Activated T-cell treated with anti-CD3 and anti-CD28 coated beads for 24 hours (primary cell): ENCODE measurements around the gene STRN.
"Not testable (repeated sequence)": the region's sequence is repeated elsewhere in the genome, so short reads cannot be mapped to it uniquely, and the experiment has no call there.

Experiments used
- DNase-seq: peaks from one replicate; pipeline ENCODE4 v3.0.0-alpha.2; 2020; ENCODE audit warnings: low read depth

Gene STRN

GRCh38 chr2:36966370-36967235 is at the start of gene STRN:
STRN (minus strand) TSS chr2:36966536; CDS start chr2:36966463, 73 bp downstream.
- peak; percentile 97 for DNase-seq

- DNase-seq: no peak
Observed at GRCh38 chr2:37013315-37013641, 46.9 kb upstream of the STRN start.

DNA sequence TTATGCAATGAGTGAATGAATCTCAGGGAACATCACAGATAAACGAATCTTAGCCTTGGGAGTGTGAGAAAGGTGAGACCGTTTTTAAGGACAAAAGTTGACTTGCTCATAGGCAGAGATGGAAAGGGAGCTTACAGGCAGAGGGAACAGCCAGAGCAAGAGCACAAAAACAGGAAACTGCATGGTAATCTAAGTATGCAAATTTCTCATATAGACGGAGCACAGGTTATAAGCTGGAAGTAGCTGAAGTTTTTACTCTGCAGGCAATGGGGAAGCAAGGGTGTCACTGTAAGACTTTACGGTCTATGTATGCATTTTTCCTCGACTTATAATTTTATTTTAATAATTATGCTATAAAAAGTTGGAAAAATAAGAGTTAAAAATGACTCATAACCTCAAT is 44.8 kb upstream of the STRN start:
- no peak for DNase-seq

DNA sequence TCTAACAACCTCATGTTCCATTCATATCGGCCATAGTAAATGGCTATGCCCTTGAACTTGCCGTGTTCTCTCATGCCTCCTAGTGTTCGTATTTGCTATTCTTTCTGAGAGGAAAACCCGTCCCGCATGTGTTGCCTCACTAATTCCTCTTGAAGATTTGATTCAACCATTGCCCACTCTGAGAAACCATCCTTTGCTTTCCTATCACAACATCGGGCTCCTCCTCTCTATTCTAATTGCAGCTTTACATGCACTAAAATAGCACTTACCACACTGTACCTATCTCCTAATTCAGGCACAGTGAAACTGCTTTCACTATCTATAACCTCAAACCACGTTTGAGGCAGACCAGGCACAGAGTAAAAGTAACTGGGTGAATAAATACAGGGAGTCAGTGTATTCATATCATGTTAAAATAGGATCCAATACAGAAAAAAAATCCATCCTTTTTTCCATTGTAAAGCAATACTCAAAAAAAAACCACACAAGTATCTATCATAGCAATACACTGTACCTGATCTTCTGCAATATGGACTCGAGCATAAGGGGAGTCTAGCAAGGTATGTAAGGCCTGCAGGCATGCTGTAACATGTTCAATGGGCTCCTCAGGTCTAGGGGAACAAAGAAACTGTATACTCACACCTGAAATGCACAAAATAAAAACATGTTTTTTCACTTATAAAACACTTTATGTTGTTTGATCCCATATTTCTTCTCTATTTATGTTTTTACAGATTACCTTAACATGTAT is 39.0 kb upstream of the STRN start:
- no peak for DNase-seq

GRCh38 chr2:37000988-37001556 is 34.7 kb upstream of the STRN start:
- DNase-seq: no peak

DNA sequence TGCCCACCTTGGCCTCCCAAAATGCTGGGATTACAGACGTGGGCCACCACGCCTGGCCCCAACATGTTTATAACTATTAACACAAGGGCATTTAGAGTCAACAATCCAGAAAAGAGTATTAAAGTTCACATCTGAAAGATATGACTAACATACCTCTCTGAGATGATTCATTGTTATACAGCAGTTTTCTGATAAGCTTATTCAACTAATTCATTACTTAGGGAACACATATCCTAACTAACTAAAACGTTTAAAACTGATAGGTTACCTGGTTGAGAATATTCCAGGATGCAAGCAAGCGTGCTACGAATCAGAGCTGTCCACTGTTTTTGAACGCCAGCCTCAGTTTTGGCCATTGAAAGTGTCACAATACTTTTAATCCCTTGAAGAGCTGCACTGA is 34.0 kb upstream of the STRN start:
- no peak for DNase-seq

GRCh38 chr2:36999416-36999815 is 33.1 kb upstream of the STRN start:
- not testable (repeated sequence) for DNase-seq

DNA sequence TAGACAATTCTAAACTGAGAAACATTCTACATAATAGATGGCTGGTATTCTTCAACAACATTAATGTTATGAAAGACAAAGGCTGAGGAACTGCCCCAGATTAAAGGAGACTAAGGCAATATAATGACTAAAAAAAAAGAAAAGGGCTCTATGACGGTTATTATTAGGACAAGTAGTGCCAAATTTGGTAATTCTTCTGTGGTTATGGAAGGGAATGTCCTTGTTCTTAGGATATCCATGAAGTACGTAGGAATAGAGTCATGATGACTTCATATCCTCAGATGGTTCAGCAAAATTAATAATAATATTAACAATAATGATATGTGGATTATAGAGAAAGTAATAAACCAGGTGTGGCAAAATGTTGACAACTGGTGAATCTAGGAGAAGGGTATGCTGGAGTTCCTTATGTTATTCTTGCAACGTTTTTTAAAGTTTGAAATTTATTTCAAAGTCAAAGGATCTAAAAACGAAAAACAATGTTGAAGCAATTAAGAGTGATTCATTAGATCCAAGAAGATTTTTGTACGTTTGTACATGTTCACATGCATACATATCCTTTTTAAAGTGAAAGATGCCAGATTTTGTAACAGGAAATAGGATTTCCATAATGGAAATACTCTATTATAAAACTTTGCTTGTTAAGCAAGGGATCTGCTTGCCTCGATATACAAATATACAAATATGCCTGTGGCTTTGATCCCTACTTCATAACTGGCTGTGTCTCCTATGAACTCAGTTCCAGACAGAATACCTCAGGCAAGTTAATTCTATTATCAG is 27.7 kb upstream of the STRN start:
- no peak for DNase-seq

DNA sequence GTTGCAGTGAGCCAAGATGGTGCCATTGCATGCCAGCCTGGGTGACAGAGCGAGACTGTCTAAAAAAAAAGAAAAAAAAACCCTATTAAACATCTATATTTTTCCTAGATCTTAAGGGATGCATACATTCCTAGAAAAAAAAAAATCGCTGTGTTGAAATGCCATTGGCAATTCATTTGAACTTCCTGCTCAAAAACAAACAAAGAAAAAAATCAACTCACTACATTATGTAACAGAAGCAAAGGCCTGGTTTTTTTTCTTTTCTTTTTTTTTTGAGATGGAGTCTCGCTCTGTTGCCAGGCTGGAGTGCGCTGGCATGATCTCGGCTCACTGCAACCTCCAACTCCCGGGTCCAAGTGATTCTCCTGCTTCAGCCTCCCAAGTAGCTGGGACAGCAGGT is 21.7 kb upstream of the STRN start:
- no peak for DNase-seq

DNA sequence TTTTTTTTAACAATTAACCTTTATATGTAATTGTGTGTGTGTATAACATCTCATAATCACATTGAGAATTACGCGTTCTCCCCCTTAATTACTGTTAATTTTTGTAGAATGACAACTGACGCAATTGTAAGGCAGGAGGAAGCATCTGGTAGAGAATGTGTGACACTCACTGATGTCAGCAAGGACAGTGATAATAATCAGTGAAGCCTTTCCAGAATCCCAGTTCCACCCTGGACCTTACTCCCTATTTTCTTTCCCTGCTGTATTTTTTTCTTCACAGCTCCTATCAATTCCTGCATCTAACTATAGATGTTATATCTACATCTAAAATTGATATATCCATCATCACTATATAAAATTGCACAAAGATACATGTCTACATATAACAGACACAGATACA is 16.1 kb upstream of the STRN start:
- DNase-seq: no peak

DNA sequence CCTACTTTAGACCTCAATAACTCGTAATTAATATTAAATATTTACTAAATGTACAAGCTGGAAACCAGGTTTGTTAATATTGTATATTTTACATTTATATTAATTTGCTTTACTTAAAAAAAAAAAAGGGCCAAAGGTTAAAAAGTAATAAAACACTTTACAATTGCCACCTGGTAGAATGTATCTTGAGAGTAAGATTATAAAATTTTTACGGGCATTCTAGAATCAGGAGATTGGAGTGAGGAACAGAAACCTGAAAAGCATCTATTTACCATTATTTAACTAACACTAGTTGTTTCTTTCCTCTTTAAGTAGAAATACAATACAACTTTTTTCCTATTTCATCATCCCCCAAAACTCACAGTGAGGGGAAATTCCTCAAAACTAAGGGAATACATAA is 15.6 kb upstream of the STRN start:
- DNase-seq: no peak

DNA sequence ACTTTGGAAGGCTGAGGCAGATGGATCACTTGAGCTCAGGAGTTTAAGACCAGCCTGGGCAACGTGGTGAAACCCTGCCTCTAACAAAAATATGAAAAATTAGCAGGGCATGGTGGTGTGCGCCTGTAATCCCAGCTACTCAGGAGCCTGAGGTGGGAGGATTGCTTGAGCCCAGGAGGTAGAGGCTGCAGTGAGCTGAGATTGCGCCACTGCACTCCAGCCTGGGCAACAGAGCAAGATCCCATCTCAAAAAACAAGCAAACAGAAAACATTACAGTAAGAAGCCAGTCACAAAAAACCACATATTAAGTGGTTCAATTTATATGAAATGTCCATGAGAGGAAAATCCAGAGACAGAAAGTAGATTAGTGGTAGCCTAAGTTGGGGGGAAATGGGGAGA is 12.7 kb upstream of the STRN start:
- DNase-seq: not testable (repeated sequence)

GRCh38 chr2:36976065-36976464 is 9.7 kb upstream of the STRN start:
- no peak for DNase-seq

DNA sequence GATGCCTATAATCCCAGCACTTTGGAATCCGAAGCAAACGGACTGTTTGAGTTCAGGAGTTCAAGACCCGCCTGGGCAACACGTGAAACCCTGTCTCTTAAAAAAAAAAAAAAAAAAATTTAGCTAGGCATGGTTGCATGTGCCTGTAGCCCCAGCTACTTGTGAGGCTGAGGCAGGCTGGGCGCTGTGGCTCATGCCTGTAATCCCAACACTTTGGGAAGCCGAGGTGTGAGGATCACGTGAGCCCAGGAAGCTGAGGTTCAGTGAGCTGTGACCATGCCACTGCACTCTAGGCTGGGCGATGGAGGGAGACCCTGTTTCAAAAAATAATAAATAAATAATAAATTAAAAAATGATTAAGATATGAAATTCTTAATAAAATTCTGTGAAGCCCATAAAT is 9.0 kb upstream of the STRN start:
- DNase-seq: no peak

- no peak for DNase-seq
Observed at GRCh38 chr2:36973320-36973719, 7.0 kb upstream of the STRN start.

GRCh38 chr2:36971990-36972389 is 5.7 kb upstream of the STRN start:
- no peak for DNase-seq

DNA sequence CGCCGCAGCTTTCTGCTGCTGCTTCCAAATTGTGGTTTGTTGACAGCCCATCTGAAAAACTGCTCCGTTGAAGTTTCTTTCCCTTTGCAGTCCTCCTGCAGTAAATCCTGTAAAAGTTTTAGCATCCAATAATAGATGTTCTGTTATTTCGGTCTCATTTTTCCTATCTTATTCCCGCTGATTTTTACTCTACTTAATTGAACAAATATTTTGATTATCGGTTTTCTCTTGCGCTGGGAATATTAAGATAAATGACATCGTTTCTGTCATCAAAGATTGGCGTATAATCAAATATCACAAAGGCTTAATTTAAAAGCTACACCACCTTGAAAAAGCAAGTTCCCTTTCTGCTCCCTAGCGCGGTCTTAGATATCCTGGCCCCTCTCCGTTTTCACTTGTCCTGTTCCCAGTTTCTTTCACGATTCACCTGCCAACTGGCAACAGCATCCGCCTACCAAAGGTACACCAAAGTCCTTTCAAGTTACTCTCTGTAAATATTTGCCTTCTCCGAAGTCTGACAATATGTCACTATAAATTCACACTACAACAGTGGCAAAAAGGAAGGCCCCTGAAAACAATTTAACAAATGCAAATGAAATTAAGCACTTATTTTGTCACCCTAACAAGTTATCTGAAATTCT is 1.0 kb upstream of the STRN start:
- DNase-seq: no peak

GRCh38 chr2:36965751-36966369 is 476 bp downstream of the STRN start:
- no peak for DNase-seq

GRCh38 chr2:36965206-36965605 is 1.1 kb downstream of the STRN start:
- DNase-seq: no peak

DNA sequence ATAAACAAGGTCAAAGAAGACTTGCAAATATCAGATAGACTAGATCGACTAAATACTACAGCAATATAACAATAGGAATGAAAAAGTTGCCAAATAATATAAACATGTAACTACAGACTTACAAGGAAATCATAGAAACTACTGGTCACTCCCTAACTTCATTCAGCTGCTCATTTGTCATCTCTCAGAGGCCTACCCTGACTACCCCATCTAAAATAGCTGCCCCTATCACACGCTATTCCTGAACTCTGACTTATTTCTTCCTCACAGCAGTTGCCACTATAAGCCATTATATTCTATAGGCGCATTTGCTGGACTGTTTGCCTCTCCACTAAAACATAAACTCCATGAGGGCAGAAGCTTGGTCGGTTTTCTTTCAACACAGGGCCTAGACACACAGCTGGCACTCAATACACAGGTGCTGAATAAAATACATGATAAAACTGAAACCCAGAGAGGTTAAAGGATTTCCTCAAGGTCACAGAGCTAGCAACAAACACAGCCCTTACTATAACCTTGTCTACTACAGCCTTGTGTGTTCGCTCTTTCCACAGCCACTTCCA is 1.8 kb downstream of the STRN start:
- DNase-seq: no peak

DNA sequence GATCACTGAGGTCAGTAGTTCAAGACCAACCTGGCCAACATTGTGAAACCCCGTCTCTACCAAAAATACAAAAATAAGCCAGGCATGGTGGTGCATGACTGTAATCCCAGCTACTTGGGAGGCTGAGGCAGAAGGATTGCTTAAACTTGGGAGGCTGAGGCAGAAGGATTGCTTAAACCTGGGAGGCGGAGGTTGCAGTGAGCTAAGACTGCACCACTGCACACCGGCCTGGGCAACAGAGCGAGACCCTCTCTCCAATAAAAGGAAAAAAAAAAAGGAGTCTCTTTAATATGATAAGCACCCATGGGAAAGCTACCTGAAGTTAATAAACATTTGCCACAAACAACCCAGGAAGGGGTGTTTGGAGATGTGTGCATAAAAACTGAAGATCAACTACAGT is 2.6 kb downstream of the STRN start:
- DNase-seq: no peak
